Breast epithelium (tissue), 4 donors: ENCODE data around the gene COG3. TPM values are rescaled to one million over a fixed set of nuclear protein-coding genes. Genes with fewer than 3 reads are reported as not detected.

Experiments used
- DNase-seq, 2 donors: peaks; one replicate each; pipeline ENCODE4 v3.0.0-alpha.2; 2019; ENCODE audit warnings: low spot score in 2 of 2
- H3K27ac ChIP-seq, 2 donors: fragments of 200-600 bp; sonication (generic) in 1 of 2; one replicate each; pipeline ENCODE4 v1.5.1; 2016 to 2019; ENCODE audit warnings: mild to moderate bottlenecking in 1 of 2
- H3K27me3 ChIP-seq, 2 donors: fragments of 200-600 bp; sonication (generic) in 1 of 2; one replicate each; pipeline versions ENCODE4 v1.5.1 to v1.6.0; 2017 to 2019; ENCODE audit warnings: control low read depth in 1 of 2, mild to moderate bottlenecking in 1 of 2
- H3K36me3 ChIP-seq: fragments of 200-600 bp; one replicate; pipeline ENCODE4 v1.5.1; 2019
- H3K4me1 ChIP-seq, 2 donors: fragments of 200-600 bp; sonication (generic); one replicate each; pipeline ENCODE4 v1.5.1; 2016 to 2019; ENCODE audit warnings: control low read depth in 1 of 2
- H3K4me3 ChIP-seq, 3 donors: fragments of 200-600 bp; sonication (generic); 1 replicate in 2 of 3; 2 replicates in 1 of 3; pipeline ENCODE4 v1.5.1; 2016 to 2019; ENCODE audit warnings: mild to moderate bottlenecking in 3 of 3, moderate library complexity in 2 of 3
- H3K9me3 ChIP-seq, 2 donors: fragments of 200-600 bp; sonication (generic) in 1 of 2; one replicate each; pipeline ENCODE4 v1.5.1; 2016 to 2019; ENCODE audit warnings: control low read depth in 1 of 2
- CTCF ChIP-seq, 3 donors: fragments of 450-650 bp; IDR thresholded peaks; one replicate each; pipeline ENCODE4 v1.5.1; 2016 to 2017; ENCODE audit warnings: antibody characterized with exemption in 3 of 3, mild to moderate bottlenecking in 3 of 3, moderate library complexity in 3 of 3
- POLR2A ChIP-seq: fragments of 450-650 bp; IDR thresholded peaks from one replicate; pipeline ENCODE4 v1.6.1; 2016; ENCODE audit warnings: antibody characterized with exemption, mild to moderate bottlenecking, moderate library complexity
- POLR2AphosphoS5 ChIP-seq, 3 donors: sonication (generic); formaldehyde crosslinking; IDR thresholded peaks; one replicate each; pipeline ENCODE4 v1.6.1; 2017; ENCODE audit warnings: antibody characterized with exemption in 3 of 3
- intact Hi-C: fragments of 100-400 bp; cut with DNase I; formaldehyde crosslinking; loops from one replicate; pipeline ENCODE4 v1.15.1; 2023; ENCODE audit warnings: low total_unique reads
- total RNA-seq, 3 donors: library from RNA; depleted of rRNA; stranded (reverse); fragments of >200 nt; gene quantifications; one replicate each; pipeline ENCODE4 v1.1.0, GENCODE V29; 2016

The COG3 gene
- total RNA-seq, 3 donors from 2014 or later = 30.4 to 45.1 (median 39.7) TPM

- no peak overlapping the region for H3K27ac ChIP-seq
- H3K4me3 ChIP-seq = no peak overlapping the region
- H3K9me3 ChIP-seq = no peaks in the 10 kb centered on the region
- no peaks in the 10 kb centered on the region for H3K4me1 ChIP-seq
- H3K36me3 ChIP-seq = no peaks in the 10 kb centered on the region
- DNase-seq = no peak
- no peaks in the 10 kb centered on the region for H3K27me3 ChIP-seq
- intact Hi-C loops = no loop called here
- TF ChIP-seq POLR2A (no peak), CTCF (IDR thresholded peaks at IDR 0.05) (no peak), POLR2AphosphoS5 (IDR thresholded peaks at IDR 0.05) (no peak)
Observed at GRCh38 chr13:45508776-45509175, 44.0 kb downstream of the COG3 start.

- H3K9me3 ChIP-seq = no peaks in the 10 kb centered on the region
- DNase-seq = no peak
- no peaks in the 10 kb centered on the region for H3K27me3 ChIP-seq
- intact Hi-C loops = no loop called here
- H3K4me3 ChIP-seq = no peak overlapping the region
- TF ChIP-seq POLR2A (no peak), POLR2AphosphoS5 (IDR thresholded peaks at IDR 0.05) (no peak), CTCF (IDR thresholded peaks at IDR 0.05) (no peak)
- H3K27ac ChIP-seq = no peak overlapping the region
- no peaks in the 10 kb centered on the region for H3K4me1 ChIP-seq
- H3K36me3 ChIP-seq = no peaks in the 10 kb centered on the region
Observed at GRCh38 chr13:45510672-45511071, 45.9 kb downstream of the COG3 start.

- H3K4me3 ChIP-seq = no peak overlapping the region
- DNase-seq = no peak
- H3K36me3 ChIP-seq = no peaks in the 10 kb centered on the region
- intact Hi-C loops = no loop called here
- no peaks in the 10 kb centered on the region for H3K4me1 ChIP-seq
- H3K27me3 ChIP-seq = no peaks in the 10 kb centered on the region
- H3K9me3 ChIP-seq = no peaks in the 10 kb centered on the region
- no peak overlapping the region for H3K27ac ChIP-seq
- TF ChIP-seq POLR2A (no peak), CTCF (IDR thresholded peaks at IDR 0.05) (peak; percentile 73 to 85 (median 76))
Observed at GRCh38 chr13:45511310-45512097, 46.8 kb downstream of the COG3 start.

- Histone ChIP-seq H3K27me3 (no peaks in the 10 kb centered on the region), H3K9me3 (no peaks in the 10 kb centered on the region), H3K36me3 (no peaks in the 10 kb centered on the region), H3K27ac (no peak overlapping the region), H3K4me3 (no peak overlapping the region), H3K4me1 (no peaks in the 10 kb centered on the region)
- intact Hi-C loops = no loop called here
- no peak for DNase-seq
- no peak for TF ChIP-seq POLR2A
- TF ChIP-seq POLR2AphosphoS5 (IDR thresholded peaks at IDR 0.05) = no peak
- no peak for TF ChIP-seq CTCF (IDR thresholded peaks at IDR 0.05)
Observed at GRCh38 chr13:45512098-45512496, 47.4 kb downstream of the COG3 start.

- Histone ChIP-seq H3K27ac (no peak overlapping the region), H3K4me3 (no peak overlapping the region), H3K27me3 (no peaks in the 10 kb centered on the region), H3K9me3 (no peaks in the 10 kb centered on the region), H3K4me1 (no peaks in the 10 kb centered on the region), H3K36me3 (no peaks in the 10 kb centered on the region)
- DNase-seq = no peak
- intact Hi-C loops = no loop called here
- no peak for TF ChIP-seq POLR2AphosphoS5 (IDR thresholded peaks at IDR 0.05)
- TF ChIP-seq CTCF (IDR thresholded peaks at IDR 0.05) = no peak
- TF ChIP-seq POLR2A = no peak
Observed at GRCh38 chr13:45516757-45517156, 52.0 kb downstream of the COG3 start.
